ENCODE data around the gene PGPEP1.

- TF ChIP-seq CTCF (IDR thresholded peaks at IDR 0.05), result peak; percentile 63 to 83 (median 71)
- no peak for TF ChIP-seq POLR2A (IDR thresholded peaks at IDR 0.05)
Measured at GRCh38 chr19:18349524-18350128, 9.2 kb downstream of the PGPEP1 start.

Measured in heart left ventricle (tissue), 13 donors.